NB4 (cell line): ENCODE measurements around the gene SIM2.

Experiments used
- CTCF ChIP-seq: IDR thresholded peaks from one replicate; pipeline ENCODE4 v1.5.1; 2012; ENCODE audit warnings: low read depth, low read length
- POLR2A ChIP-seq: IDR thresholded peaks from 2 replicates; pipeline ENCODE4 v1.6.1; 2011; ENCODE audit warnings: mild to moderate bottlenecking; ENCODE audit not compliant: insufficient read length; ENCODE audit errors: extremely low read depth

GRCh38 chr21:36743446-36743845 lies 44.5 kb downstream of the SIM2 start:
- TF ChIP-seq CTCF (no peak), POLR2A (no peak)
